ENCODE measurements around the gene PIGC. TPM values are rescaled to one million over a fixed set of nuclear protein-coding genes. Genes with fewer than 3 reads are reported as not detected.
A peak's percentile ranks its signal among the peaks of the same experiment; 100 is the strongest.

Gene PIGC
- total and polyA plus RNA-seq, 8 donors, result 9.5 to 18.5 (median 13.3) TPM

GRCh38 chr1:172423336-172423735, 20.5 kb downstream of the PIGC start:
- FAIRE-seq, result no peak

GRCh38 chr1:172421974-172422604, 21.8 kb downstream of the PIGC start:
- ATAC-seq (no peak), FAIRE-seq (no peak), DNase-seq (no peak)
- no peak for TF ChIP-seq CTCF (IDR thresholded peaks at IDR 0.05)
- Histone ChIP-seq H3K27me3 (no peaks in the 10 kb centered on the region), H3K9me3 (no peaks in the 10 kb centered on the region), H3K4me3 (no peak overlapping the region), H3K27ac (no peak overlapping the region), H3K4me1 (no peaks in the 10 kb centered on the region), H3K36me3 (no peaks in the 10 kb centered on the region)
- intact Hi-C loops (cut with DNase I), result loop anchor here in 2 of 3 donors (10.0 kb wide), 2 partner anchors 303 to 417 kb away; no protein-coding TSS in a partner anchor
- 84% methylated on average over 5 of the region's 5 CpGs for WGBS, 2 donors

More at GRCh38 chr1:172423336-172423735, 20.5 kb downstream of the PIGC start:
- no peak for TF ChIP-seq CTCF (IDR thresholded peaks at IDR 0.05)
- no peak overlapping the region for H3K27ac ChIP-seq
- H3K9me3 ChIP-seq, result no peaks in the 10 kb centered on the region
- no peak overlapping the region for H3K4me3 ChIP-seq
- 90 to 92% methylated on average over 2 of the region's 2 CpGs for WGBS, 2 donors
- H3K36me3 ChIP-seq, result no peaks in the 10 kb centered on the region
- no peaks in the 10 kb centered on the region for H3K27me3 ChIP-seq
- intact Hi-C loops (cut with DNase I), result loop anchor here in 2 of 3 donors (10.0 kb wide), 2 partner anchors 301 to 419 kb away; no protein-coding TSS in a partner anchor
- DNase-seq (no peak), ATAC-seq (no peak)
- H3K4me1 ChIP-seq, result no peaks in the 10 kb centered on the region

- Histone ChIP-seq H3K27me3 (no peaks in the 10 kb centered on the region), H3K36me3 (no peaks in the 10 kb centered on the region), H3K27ac (no peak within 1 kb of the TSS), H3K4me1 (no peaks in the 10 kb centered on the region), H3K9me3 (no peaks in the 10 kb centered on the region), H3K4me3 (no peak within 1 kb of the TSS)
- no peak for ATAC-seq
- TF ChIP-seq CTCF (IDR thresholded peaks at IDR 0.05), result no peak
- intact Hi-C loops (cut with DNase I), result loop anchor here in 2 of 3 donors (10.0 kb wide), 2 partner anchors 304 to 416 kb away; no protein-coding TSS in a partner anchor
- FAIRE-seq, result no peak
- DNase-seq, result no peak
- 81 to 89% methylated on average over 1 of the region's 1 CpG for WGBS, 2 donors
These were observed 23.5 kb downstream of the PIGC start, which contains the start of gene C1orf105 for GRCh38 chr1:172420385-172420784. Gene C1orf105, plus strand, starts transcription at chr1:172420685. Its CDS starts 201 bp downstream, at chr1:172420886.

- Histone ChIP-seq H3K36me3 (no peaks in the 10 kb centered on the region), H3K4me1 (no peaks in the 10 kb centered on the region), H3K4me3 (no peak overlapping the region), H3K27me3 (no peaks in the 10 kb centered on the region), H3K9me3 (no peaks in the 10 kb centered on the region), H3K27ac (no peak overlapping the region)
- DNase-seq, result no peak
- WGBS, 2 donors, result 86 to 91% methylated on average over 1 of the region's 1 CpG
- peak in 1 of 4 donors; percentile 79 for ATAC-seq
- no peak for TF ChIP-seq CTCF (IDR thresholded peaks at IDR 0.05)
- intact Hi-C loops (cut with DNase I), result no loop called here
- FAIRE-seq, result no peak
These were observed 26.3 kb downstream of the PIGC start for GRCh38 chr1:172417557-172417956.

GRCh38 chr1:172416496-172417035, 27.3 kb downstream of the PIGC start:
- TF ChIP-seq CTCF (IDR thresholded peaks at IDR 0.05), result no peak
- DNase-seq, result no peak
- H3K4me1 ChIP-seq, result no peaks in the 10 kb centered on the region
- FAIRE-seq, result no peak
- no peak overlapping the region for H3K4me3 ChIP-seq
- H3K9me3 ChIP-seq, result no peaks in the 10 kb centered on the region
- H3K27me3 ChIP-seq, result no peaks in the 10 kb centered on the region
- intact Hi-C loops (cut with DNase I), result no loop called here
- 68 to 75% methylated on average over 4 of the region's 4 CpGs for WGBS, 2 donors
- H3K27ac ChIP-seq, result no peak overlapping the region
- ATAC-seq, result no peak
- no peaks in the 10 kb centered on the region for H3K36me3 ChIP-seq

Data from pancreas (tissue), 10 donors.